ENCODE data around the gene EPHB4. TPM values are rescaled to one million over a fixed set of nuclear protein-coding genes. Genes with fewer than 3 reads are reported as not detected.
"Not testable (repeated sequence)": the region's sequence is repeated elsewhere in the genome, so short reads cannot be mapped to it uniquely, and the experiment has no call there.

The EPHB4 gene
- total RNA-seq, 1 donor from 2014 or later = 88.9 TPM

DNA sequence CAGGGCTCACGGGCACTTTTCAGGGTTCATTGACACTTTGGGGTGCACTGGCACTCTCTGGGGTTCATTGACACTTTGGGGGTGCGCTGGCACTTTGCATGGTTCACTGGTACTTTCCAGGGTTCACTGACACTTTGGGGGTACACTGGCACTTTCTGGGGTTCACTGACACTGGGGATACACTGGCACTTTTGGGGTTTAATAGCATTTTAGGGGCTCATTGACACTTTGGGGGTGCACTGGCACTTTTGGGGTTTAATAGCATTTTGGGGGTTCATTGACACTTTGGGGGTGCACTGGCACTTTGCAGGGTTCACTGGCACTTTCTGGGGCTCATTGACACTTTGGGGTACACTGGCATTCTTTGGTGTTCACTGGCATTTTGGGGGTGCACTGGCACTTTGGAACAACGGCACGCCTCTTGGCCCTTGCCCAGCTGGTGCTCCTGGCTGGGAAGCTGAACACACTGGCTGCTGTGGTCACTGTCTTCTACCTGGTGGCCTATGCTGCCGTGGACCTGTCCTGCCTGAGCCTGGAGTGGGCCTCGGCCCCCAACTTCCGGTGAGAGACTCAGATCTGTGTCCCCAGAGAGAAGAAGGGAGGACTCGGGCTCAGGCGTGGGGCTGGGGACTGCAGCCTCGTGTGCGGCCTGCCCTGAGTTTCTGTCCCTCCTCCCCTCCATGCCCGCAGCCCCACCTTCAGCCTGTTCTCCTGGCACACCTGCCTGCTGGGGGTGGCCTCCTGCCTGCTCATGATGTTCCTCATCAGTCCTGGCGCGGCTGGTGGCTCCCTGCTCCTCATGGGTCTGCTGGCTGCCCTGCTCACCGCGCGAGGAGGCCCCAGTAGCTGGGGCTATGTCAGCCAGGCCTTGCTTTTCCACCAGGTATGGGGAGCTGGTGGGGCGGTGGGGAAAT lies 33.6 kb upstream of the EPHB4 start:
- Mint-ChIP-seq H3K4me1 (ENCODE audit: unreplicated experiment) (peaks cover 13% of the 10 kb centered on the region), H3K27ac (ENCODE audit: unreplicated experiment) (no peak overlapping the region), H3K27me3 (ENCODE audit: unreplicated experiment) (no peaks in the 10 kb centered on the region), H3K4me3 (ENCODE audit: unreplicated experiment) (no peak overlapping the region), H3K36me3 (ENCODE audit: unreplicated experiment) (peaks cover 10% of the 10 kb centered on the region), H3K9me3 (ENCODE audit: unreplicated experiment) (no peaks in the 10 kb centered on the region)
- TF ChIP-seq, protein P1, sequence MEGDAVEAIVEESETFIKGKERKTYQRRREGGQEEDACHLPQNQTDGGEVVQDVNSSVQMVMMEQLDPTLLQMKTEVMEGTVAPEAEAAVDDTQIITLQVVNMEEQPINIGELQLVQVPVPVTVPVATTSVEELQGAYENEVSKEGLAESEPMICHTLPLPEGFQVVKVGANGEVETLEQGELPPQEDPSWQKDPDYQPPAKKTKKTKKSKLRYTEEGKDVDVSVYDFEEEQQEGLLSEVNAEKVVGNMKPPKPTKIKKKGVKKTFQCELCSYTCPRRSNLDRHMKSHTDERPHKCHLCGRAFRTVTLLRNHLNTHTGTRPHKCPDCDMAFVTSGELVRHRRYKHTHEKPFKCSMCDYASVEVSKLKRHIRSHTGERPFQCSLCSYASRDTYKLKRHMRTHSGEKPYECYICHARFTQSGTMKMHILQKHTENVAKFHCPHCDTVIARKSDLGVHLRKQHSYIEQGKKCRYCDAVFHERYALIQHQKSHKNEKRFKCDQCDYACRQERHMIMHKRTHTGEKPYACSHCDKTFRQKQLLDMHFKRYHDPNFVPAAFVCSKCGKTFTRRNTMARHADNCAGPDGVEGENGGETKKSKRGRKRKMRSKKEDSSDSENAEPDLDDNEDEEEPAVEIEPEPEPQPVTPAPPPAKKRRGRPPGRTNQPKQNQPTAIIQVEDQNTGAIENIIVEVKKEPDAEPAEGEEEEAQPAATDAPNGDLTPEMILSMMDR (IDR thresholded peaks at IDR 0.05) = no peak
- DNase-seq (ENCODE audit: extremely low spot score, unreplicated experiment) = no peak

DNA sequence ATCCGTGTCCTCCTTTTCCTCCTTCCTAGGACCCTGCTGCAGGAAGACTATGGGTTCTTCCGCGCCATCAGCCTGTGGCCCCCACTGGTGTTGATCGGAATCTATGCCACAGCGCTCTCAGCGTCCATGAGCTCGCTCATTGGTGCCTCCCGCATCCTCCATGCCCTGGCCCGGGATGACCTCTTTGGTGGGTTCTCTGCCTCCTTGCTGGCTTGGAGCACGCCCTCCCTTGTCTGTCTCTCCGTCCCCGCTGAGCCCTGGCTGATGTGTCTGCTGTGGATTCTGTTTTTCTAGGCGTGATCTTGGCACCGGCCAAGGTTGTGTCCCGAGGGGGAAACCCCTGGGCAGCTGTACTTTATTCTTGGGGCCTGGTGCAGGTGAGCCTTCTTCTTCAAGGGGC lies 32.5 kb upstream of the EPHB4 start:
- no peak for DNase-seq (ENCODE audit: extremely low spot score, unreplicated experiment)
- peaks cover 7% of the 10 kb centered on the region for H3K4me1 Mint-ChIP-seq (ENCODE audit: unreplicated experiment)
- no peaks in the 10 kb centered on the region for H3K27me3 Mint-ChIP-seq (ENCODE audit: unreplicated experiment)
- peaks cover 10% of the 10 kb centered on the region for H3K36me3 Mint-ChIP-seq (ENCODE audit: unreplicated experiment)
- no peaks in the 10 kb centered on the region for H3K9me3 Mint-ChIP-seq (ENCODE audit: unreplicated experiment)
- no peak overlapping the region for H3K27ac Mint-ChIP-seq (ENCODE audit: unreplicated experiment)
- TF ChIP-seq, protein P1 (IDR thresholded peaks at IDR 0.05) = no peak
- no peak overlapping the region for H3K4me3 Mint-ChIP-seq (ENCODE audit: unreplicated experiment)

DNA sequence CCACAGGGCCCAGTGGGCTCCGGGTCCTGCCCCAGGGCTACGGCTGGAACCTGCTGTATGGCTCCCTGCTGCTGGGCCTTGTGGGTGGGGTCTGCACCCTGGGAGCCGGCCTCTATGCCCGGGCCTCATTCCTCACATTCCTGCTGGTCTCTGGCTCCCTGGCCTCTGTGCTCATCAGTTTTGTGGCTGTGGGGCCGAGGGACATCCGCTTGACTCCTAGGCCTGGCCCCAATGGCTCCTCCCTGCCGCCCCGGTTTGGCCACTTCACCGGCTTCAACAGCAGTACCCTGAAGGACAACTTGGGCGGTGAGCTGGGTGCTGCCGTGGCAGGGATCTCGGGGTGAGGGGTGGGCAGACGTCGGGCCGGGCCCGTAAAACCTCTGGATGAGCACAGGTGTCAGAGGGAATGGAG lies 29.6 kb upstream of the EPHB4 start:
- TF ChIP-seq, protein P1 (IDR thresholded peaks at IDR 0.05) = no peak
- no peak for DNase-seq (ENCODE audit: extremely low spot score, unreplicated experiment)
- no peaks in the 10 kb centered on the region for H3K9me3 Mint-ChIP-seq (ENCODE audit: unreplicated experiment)

DNA sequence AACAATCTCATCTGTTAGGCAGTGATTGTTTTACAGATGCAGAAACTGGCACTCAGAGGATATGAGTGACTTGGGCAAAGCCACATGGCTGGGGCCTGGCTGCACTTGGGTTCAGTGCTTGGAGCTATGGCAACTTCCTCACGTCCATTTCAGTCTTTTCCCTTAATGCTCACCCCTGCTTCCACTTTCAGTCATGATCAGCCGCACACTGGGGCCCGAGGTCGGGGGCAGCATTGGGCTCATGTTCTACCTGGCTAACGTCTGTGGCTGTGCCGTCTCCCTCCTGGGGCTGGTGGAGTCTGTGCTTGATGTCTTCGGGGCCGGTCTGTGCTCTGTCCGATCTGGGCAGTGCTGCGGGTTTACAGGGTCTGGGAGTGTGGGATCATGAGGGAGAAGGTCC lies 28.2 kb upstream of the EPHB4 start:
- H3K27ac Mint-ChIP-seq (ENCODE audit: unreplicated experiment) = no peak overlapping the region
- DNase-seq (ENCODE audit: extremely low spot score, unreplicated experiment) = no peak
- peaks cover 6% of the 10 kb centered on the region for H3K36me3 Mint-ChIP-seq (ENCODE audit: unreplicated experiment)
- H3K27me3 Mint-ChIP-seq (ENCODE audit: unreplicated experiment) = no peaks in the 10 kb centered on the region
- TF ChIP-seq, protein P1 (IDR thresholded peaks at IDR 0.05) = no peak
- H3K4me3 Mint-ChIP-seq (ENCODE audit: unreplicated experiment) = no peak overlapping the region
- no peaks in the 10 kb centered on the region for H3K9me3 Mint-ChIP-seq (ENCODE audit: unreplicated experiment)
- peaks cover 14% of the 10 kb centered on the region for H3K4me1 Mint-ChIP-seq (ENCODE audit: unreplicated experiment)

More for the DNA sequence above, 29.6 kb upstream of the EPHB4 start:
- H3K4me3 Mint-ChIP-seq (ENCODE audit: unreplicated experiment) = no peak overlapping the region
- peak overlapping the region; percentile 63 for H3K27ac Mint-ChIP-seq (ENCODE audit: unreplicated experiment)
- no peaks in the 10 kb centered on the region for H3K27me3 Mint-ChIP-seq (ENCODE audit: unreplicated experiment)
- H3K4me1 Mint-ChIP-seq (ENCODE audit: unreplicated experiment) = peaks cover 12% of the 10 kb centered on the region
- H3K36me3 Mint-ChIP-seq (ENCODE audit: unreplicated experiment) = peaks cover 9% of the 10 kb centered on the region

DNA sequence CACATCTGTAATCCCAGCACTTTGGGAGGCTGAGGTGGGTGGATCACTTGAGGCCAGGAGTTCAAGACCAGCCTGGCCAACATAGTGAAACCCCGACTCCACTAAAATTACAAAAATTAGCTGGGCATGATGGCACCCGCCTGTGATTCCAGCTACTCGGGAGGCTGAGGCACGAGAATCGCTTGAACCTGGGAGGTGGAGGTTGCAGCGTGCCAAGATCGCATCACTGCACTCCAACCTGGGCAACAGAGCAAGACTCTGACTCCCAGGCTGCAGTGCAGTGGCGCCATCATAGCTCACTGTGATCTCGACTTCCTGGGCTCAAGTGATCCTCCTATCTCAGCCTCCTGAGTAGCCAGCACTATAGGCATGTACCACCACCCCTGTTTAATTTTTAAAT lies 27.6 kb upstream of the EPHB4 start:
- H3K4me3 Mint-ChIP-seq (ENCODE audit: unreplicated experiment); H3K27ac Mint-ChIP-seq (ENCODE audit: unreplicated experiment); H3K27me3 Mint-ChIP-seq (ENCODE audit: unreplicated experiment); H3K36me3 Mint-ChIP-seq (ENCODE audit: unreplicated experiment); H3K9me3 Mint-ChIP-seq (ENCODE audit: unreplicated experiment); DNase-seq (ENCODE audit: extremely low spot score, unreplicated experiment): not testable (repeated sequence)
- H3K4me1 Mint-ChIP-seq (ENCODE audit: unreplicated experiment) = peaks cover 14% of the 10 kb centered on the region
